Inferior parietal cortex (tissue), 1 donor: ENCODE data around the gene DARS1.
A peak's percentile ranks its signal among the peaks of the same experiment; 100 is the strongest.
"Not testable (repeated sequence)": the region's sequence is repeated elsewhere in the genome, so short reads cannot be mapped to it uniquely, and the experiment has no call there.

Experiments used
- DNase-seq: peaks from one replicate; pipeline ENCODE4 v3.0.0-alpha.2; 2016; ENCODE audit errors: extremely low spot score

DARS1 gene

DNA sequence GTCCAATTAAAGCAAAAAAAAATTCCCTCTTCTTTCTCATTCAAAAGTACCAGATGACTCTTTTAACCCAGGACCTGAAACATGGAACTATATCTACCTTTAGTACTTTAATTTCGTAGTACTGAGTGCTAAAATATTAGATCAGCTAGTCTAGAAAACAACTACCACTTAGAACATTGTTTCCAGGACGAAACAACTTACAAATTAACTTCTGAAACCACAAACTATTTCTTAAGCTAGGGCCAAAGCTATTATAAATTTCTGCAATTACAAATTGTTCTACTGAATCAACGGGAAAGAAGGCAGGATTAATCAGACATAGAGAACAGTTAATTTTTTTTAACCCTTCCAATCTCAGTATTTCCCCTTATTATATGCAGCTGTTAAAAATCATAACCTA, 39.9 kb downstream of the DARS1 start:
- DNase-seq: no peak

DNA sequence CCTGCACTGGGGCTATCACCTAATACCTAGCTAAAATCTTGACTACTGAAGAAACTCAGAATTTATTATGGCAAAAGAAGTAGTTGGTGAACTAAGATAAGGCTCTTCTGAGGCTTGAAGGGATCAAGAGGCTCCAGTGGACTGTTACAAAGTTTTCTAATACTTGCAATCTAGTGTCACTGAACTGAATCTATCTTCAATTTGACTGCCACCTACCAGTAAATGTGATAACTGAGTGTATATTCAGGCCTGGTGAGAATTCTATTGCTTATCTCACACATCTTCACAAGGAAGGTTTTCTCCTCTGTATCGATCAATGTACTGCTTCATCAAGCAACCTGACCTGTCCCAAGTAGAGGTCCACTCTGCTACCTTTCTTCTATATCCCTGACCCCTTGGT, 40.8 kb downstream of the DARS1 start:
- DNase-seq: no peak

DNA sequence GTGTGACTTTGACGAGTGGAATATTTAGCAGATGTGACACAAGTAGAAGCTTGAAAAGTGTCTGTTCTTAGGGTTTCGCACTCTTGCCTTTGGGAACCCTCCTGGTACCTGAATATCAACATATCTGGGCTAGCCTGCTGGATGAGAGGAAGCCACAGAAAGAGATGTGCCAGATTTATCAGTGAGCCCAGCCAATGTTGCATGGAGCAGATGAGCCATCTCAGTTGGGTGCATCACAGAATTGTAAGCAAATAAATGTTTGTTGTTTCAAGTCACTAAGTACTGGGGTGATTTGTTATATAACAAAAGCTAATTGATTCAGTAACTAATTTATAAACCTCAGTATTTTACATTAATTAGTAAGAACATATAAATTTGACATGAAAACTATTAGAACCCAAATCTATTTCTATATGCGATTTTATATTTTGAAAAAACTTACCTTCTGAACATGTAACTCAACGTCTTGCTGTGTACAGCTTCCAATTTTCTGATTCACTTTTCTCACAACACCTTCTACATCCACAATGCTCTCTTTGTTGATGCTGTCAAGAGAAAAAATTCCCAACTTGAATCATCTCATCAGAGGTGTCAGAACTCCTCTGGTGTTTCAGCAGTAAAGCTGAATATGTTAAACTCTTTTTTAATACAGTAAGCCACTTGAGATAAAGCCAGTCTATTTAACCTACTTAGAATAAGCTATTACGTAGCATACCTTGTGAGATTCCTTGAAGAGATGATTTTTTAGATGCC, 42.3 kb downstream of the DARS1 start:
- DNase-seq: no peak

DNA sequence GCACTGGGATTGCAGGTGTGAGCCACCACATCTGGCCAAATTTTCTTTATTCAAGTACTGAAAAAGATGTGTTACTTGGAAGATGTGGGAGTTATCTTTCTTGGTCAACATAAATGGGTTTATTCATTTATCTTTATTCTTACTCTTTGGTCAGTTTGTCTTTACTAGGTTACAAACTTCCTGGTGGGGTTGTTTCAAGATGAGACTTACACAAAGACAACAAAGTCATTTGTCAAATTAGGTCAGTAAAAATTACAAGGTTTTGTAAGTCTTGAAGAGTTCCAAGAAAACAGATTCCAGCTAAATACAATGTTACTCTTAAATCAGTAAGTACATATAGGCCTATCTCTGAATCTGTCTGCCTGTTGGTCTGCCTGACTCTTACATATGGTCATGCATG, 48.9 kb downstream of the DARS1 start:
- no peak for DNase-seq

DNA sequence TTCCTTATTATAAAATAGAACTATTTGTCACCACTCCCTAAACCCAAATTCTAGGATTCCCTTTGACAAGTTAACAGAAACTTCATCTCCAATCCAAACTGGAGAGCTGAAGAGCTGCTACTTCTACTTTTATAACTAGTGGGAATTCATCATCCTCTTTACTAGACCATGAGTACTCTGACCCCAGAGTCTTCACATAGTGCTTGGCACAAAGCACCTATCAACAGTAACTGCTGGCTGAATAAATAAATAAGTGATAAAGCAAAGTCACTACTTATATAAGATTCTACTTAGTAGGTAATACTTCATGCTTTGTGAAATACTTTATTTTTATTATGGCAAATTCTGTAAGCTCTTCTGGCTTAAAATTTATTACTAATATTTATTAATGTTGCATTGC, 49.5 kb downstream of the DARS1 start:
- no peak for DNase-seq

DNA sequence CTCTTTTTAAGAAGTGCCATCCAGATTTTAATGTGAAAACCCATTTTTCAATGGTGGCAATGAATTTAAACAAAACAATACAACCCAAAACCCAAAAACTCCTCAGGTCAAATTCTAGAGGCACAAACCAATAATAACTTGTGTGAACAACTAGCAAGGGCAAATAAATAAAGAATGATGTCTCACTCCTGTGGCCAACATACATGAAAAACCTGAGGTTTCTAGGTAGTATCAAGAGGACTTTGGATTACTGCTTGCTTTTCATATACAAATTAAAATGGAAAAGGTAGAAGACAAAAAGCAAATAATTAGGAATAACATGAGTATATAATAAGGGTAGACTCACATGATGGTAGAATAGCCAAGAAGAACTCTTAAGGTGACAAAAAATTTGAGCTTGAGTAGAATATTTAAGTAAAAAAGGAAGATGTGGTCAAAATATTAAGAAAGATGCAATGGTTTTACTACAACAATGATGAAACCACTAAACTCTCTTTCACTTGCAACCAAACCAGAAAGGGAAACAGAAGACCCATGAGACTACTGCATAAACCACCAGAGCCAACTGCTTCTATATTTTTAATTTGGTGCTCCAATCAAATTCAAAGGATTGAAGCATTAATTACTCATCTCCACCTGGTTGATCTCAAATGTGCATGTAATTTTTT, 53.5 kb downstream of the DARS1 start:
- no peak for DNase-seq

DNA sequence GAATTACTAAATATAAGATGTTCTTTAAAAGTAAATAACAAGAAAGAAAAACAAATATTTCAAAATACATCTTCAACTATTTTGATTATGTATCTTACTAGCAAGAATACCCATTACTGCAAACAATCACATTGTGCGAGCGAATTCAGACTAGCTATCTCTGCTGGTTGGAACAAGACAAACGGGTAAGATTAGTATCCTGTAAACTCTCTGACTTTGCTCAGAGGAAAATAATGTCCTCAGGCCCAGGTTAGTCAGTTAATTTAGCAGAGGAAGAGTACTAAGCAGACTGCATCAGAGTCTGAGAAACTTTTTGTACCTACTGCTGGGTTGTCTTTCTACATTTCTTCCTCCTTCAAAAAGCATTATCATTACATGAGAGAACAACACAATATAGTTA, 58.8 kb downstream of the DARS1 start:
- no peak for DNase-seq

DNA sequence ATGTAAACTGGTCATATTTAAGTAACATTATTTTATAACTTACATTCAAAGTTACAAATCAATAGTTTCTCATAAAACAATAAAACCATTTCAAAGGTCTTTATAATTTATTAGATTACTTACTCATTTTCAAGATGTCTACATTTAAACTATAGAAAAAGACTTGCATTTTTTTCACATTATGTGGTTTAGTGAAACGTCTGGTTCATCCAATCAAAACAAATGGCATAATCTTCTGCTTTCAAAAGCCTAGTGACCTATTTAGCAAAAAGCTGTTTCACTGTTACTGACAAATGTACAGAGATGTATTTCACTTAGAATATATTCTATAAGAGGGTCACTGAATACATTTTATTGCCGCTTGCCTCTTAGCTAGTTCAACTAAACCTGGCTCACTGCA, 59.9 kb downstream of the DARS1 start:
- no peak for DNase-seq

DNA sequence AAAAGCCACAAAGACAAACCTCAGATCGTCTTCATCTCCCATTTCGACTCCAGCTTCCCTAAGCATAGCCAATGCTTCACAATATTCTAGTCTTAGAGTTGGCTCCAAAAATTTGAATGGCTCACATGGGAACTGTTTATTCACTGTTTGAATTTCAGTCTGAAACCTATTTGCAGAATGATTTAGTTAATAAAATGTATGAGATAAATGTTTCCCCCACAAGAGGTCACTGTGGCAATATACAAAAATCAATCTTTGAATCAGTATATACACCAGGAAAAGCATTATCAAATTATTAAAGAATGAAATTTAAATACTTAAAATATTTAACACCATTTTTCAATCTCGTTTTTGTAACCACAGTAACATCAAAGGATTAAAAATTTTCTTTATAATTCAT, 69.2 kb downstream of the DARS1 start:
- DNase-seq: peak; percentile 79

DNA sequence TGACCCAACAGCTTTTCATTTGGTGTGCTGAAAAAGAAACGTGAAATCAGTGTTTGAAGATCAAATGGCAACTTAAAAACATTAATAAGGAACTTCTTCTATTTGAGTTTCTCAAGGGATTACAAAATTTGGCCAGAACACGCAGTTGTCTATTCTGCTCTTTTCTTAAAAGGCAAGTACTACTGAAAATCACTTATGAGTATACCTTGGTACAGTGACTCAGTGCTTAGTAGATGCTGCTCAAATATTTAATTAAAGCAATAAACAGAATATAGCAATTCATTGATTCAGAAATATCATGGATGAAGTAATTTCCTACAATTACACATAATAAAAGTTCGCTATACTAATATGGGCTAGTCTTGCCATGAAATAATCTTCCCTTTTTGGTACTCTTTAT, 70.9 kb downstream of the DARS1 start:
- no peak for DNase-seq

DNA sequence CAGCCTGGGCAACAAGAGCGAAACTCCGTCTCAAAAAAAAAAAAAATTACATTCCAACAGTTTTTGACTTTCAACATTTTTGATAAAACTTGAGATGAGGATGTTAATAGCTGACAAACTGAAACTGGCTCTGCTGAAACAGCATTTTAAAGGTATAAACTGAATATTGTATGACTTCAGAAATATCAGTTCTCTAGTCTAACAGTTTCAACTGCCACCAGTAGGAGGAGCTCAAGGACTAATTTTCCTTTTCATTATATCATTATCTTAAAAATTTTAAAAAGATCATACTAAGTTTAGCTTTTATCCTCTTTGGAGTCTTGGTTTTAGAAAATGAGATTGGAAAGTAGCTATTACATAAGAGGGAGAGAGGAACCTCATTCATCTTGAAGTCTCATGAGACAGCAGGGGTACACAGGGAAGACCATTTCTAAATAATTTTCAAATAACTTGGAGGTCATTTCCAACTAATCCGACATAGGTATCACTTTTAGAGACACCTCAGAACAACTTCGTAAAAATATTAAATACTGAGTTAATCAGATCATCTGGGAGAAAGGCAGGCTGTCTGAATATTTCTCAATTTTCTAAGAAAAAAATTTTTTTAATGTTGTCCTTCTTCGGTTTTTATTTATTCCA, 71.6 kb downstream of the DARS1 start:
- DNase-seq: peak; percentile 80

DNA sequence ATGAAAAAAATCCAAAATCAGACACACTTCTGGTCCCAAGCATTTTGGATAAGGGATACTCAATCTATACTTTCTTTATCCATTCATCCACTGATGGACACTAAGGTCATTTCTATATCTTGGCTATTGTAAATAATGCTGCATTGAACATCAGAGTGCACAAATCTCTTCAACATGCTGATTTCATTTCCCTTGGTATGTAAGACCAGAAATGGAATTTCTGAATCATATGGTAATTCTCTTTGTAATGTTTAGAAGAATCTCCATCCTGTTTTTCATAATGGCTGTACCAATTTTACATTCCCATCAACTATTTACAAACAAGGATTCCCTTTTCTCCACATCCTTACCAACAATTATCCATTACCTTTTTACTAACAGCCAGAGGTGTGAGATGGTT, 75.5 kb downstream of the DARS1 start:
- DNase-seq: no peak

DNA sequence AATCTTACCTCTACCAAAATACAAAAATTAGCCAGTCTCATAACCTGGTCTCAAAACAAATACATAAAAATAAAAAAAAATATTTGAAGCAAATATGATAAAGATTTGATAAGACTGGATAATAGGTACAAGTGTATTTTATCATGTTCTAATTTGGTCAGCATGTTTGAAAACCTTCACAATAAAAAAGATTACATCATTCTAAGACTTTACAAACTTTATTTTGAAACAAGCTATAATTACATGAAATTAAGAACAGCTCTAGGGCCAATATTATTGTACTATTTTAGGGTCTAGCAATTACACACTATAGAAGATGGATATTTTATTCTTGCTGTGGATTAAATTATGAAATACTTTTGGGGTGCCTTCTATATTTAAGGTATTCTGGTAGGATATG, 79.7 kb downstream of the DARS1 start:
- DNase-seq: no peak

DNA sequence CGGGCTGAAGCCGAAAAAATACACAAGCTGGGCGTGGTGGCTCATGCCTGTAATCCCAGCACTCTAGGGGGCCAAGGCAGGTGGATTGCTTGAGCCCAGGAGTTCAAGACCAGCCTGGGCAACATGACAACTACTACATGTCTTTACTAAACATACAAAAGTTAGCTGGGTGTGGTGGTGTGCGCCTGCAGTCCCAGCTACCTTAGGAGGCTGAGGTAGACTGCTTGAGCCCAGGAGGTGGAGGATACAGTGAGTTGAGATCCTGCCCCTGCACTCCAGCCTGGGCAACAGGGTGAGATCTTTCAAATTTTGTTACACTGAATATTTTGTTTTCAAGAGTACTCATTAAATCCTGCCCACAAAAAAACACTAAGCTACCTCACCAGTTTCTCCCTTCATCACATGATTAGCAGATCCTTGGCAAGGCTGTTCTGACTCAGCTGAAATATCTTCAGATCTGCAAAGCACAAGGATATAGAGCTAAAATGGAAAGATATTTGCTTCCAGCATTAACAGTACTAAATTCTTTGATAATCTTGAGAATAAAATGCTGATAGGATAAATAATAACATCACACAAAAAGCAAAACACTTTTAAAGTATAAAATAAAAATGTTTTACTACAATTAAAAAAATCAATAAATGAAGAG, 81.0 kb downstream of the DARS1 start:
- DNase-seq: no peak

DNA sequence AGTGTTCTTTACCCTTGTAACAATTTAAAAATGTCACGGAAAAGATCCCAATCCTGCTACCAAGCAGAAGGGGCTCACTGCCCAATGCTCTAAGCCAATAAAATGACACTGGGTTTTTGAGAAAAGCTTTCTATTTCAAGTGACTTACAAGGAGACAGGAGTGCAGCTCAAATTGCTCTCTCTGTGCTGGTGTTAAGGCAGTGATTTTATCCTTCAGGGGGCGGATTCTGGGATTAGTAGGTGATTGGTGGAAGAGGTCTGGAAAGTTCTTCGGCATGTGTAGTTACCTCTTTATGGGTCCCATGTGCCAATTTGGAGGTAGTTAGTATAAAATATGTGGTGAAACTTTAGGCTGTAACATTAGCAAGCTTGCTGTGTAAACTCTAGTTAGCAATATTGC, 81.8 kb downstream of the DARS1 start:
- no peak for DNase-seq

DNA sequence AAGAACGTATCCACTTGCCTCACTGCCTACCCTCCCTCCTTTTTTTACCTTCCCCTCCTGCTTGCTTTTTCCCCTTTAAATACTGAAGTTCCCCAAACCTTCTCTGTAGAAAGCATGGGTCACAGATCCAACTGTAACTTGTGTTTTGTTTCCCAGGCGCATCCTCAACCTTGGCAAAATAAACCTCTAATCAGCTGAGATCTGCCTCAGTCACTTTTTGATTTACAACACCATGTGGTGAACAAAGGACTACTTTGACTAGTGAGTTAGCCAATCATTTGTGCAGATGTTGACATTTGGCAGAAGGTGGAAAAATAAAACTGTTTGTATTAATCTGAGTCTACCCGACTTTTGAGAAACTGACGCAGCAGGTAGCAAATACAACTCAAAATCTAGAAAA, 85.9 kb downstream of the DARS1 start:
- no peak for DNase-seq

DNA sequence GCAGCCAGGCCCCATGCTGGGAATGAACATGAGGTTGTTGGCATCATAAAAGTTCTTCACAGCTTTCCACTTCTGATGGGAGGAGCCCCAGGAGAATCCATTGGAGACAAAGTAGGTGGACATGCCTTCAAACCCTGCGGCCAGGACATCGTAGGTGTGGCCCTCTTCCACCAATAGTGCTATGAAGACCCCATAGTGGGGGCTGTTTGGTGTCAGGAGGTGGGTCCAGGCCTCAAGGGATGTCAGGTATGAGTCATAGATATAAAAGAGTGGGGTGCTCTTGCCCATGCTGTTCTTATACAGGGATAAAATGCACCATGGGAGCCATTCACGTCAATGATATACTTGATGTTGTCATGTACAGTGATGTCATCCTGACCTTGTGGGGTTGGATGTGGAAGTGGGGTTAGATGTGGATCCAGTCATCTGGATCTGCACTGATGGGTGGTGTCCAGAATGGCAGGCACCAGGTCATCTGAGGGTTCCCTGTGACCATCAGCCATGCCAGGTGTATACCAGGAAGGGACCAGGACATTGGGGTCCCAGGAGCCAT, 87.1 kb downstream of the DARS1 start:
- DNase-seq: no peak

DNA sequence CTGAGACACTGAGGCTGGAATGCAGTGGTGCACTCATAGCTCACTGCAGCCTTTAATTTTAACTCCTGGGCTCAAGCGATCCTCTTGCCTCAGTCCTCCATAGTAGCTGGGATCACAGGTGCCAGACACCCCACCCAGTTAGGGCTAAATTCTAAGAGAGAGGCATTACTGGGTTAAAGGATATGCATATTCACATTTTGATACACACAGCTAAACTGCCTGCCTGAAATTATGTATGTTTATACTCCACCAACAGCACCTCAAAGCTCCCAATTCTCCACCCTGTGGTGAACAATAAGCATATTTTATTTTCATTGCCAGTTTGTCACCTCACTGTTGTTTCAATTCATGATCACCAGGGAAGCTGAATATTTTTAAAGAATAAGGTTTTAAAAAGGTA, 90.5 kb downstream of the DARS1 start:
- DNase-seq: no peak

DNA sequence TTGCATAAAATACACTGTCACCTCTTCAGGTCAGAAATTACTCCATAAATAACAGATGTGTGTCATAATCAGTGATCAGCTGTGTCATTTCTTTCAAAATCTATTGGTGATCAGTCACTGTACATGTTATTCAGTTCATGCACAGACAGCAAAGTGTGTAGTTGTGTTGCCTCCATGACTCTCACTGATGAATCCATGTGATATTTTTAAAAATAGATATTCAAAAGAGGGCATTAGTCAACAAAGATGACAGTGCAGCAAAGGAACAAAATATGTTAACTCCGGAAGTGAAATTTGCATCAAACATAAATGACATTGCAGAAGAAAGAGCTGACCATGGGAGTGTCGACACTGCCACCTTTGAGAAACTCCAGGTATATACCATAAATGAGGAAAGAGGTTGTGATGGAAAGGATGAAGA, 92.0 kb downstream of the DARS1 start:
- no peak for DNase-seq

DNA sequence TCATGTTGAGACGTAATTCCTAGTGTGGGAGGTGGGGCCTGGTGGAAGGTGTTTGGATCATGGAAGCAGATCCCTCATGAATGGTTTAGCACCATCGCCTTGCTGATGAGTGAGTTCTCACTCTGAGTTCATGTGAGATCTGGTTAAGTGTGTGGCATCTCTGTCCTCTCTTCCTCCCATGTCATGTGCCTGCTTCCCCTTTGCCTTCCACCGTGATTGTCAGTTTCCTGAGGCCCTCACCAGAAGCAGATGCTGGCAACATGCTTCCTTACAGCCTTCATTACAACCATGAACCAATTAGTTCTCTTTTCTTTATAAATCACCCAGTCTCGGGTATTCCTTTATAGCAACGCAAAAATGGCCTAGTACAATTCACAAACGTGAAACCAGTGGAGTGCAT, 94.6 kb downstream of the DARS1 start:
- DNase-seq: no peak

DNA sequence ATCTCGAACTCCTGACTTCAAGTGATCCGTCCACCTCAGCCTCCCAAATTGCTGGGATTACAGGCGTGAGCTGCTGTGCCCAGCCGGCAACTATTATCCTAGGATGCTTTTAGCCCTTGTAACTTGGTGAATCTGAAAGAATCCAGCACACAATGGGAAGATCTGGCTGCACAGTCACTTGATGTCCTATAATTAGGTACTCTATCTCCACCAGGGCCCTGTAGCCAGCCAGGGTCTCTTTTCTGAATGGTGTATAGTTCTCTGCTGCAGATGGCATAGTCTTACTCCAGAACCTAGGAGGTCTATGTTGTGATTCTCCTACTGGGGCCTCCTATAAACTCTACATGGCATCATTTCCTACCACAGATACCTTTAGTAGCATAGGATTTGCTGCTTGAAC, 95.3 kb downstream of the DARS1 start:
- DNase-seq: no peak

DNA sequence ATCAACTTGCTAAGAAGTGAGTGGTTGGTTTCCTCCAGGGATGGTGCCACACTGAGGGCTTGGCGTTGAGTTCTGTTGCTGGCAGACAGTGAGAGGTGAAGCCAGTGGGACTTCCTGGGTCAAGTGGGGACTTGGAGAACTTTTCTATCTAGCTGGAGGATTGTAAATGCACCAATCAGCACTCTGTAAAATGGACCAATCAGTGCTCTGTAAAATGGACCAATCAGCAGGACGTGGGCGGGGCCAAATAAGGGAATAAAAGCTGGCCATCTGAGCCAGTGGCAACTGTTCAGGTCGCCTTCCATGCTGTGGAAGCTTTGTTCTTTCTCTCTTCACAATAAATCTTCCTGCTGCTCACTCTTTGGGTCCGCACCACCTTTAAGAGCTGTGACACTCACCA, 96.8 kb downstream of the DARS1 start:
- DNase-seq: not testable (repeated sequence)
